ENCODE measurements around the gene UST.

Gene UST

DNA sequence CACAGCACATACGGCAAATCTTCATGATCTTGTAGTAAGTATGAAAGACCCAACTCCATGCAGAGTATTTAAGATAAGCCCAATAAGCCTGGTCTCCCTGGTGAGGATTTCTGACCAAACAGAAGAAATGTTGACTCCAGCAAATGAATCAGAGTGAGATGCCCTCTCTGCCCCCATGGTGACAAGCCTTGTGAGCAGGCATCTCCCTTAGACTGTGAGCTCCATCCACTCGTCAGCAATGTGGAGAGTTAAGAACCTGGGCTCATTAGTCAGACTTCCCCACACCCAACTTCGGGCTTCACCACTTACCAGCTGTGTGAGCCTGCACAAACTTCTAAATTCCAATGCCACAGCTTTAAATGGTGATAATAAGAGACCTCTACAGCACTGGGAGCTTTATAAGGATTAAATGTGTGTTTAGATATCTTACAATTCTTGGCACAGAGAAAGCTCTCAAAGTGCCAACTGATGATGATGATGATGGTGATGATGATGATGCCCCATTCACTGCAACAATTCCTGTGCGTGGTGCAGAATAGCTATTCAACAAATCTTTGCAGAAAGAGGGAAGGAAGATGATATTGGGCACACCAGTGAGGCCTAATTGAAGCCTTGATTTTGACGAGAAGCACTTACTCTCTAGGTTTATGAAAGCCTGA is 317.3 kb downstream of the UST start:
- DNase-seq, result no peak

DNA sequence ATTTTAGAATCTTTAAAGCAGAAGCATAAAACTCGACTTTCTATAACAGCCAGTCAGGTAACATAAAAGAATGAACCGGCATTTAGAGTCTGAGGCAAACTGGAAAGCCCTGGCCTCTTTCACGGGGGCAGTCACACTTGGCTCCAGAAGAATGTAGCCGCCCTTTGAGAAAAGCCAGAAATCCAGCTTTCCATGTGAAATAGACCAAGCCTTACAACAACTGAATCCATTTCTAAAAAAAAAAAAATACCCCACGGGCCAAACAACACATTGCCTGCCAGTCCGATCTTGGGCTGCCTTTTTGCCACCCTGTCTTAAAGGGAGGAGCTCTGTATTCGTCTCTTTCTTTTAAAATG is 317.8 kb downstream of the UST start:
- DNase-seq, result no peak

DNA sequence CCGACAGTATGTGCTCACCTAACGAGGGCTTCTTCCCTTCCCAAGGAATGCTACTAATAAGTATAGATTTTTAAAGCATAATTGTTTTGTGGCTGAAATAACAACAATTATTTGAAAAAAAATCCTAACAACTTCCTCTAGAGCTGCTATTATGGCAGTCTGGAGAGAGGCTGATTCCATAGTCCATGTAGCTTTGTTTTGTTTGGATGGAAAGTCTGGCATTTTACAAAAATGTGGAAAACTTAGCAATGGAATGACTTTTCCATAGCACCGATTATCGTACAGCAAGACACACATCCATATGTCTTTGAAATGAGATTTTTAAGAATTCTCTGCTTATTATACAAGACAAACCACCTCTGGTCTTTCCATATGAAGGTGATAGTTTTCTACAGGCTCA is 318.3 kb downstream of the UST start:
- DNase-seq, result peak; percentile 52

DNA sequence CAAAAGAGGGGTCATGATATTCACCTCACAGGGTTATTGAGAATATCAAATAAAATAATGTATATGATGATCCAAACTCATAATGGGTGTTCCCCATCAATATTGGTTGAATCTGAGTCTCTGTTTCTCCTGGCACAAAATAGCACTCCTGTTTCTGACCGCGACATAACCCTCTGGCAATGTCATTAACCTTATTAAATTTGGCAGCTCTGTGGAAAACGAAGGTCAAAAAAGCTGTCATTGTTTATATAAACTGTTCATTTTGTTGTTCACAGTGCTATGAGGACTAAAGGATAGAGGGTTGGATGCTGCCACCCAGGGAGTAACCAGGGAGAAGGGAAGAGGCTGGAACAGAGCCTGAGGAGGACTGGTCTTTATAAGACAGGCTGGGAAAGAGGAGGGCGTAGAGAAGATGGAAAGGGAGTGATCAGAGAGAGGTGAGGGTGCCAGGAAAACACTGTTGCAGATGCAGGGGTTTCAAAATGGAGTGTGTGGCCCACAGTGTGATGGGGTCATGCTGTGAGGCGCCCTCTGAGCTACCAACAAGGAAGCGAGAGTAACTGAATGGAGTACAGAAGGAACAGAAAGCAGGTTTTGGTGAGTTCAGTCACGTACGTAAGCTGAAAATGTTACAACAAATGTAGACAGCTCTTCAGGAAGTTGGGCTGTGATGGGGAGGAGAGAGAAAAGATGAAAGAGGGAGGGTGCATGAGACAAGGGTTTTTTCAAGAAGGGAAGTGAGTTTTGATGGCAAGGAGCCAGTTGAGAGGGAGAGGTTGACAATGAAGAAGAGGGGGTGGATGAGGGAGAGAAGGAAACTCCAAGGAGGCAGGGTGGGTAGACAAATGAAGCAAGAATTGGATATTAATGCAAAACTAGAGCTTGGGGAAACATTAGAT is 319.1 kb downstream of the UST start:
- DNase-seq, result no peak

DNA sequence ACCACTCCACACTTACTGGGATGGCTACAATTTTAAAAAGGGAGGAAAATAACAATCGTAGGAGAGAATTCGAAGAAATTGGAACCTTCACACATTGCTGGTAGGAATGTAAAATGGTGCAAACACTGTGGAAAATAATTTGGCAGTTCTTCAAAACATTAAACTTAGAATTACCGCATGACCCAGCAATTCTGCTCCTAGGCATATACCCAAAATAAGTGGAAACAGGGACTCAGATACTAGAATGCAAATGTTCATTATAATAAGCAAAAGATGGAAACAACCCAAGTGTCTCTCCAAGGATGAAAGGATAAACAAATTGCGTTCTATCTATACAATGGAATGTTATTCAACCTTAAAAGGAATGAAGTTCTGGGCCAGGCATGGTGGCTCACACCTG is 325.2 kb downstream of the UST start:
- DNase-seq, result no peak

DNA sequence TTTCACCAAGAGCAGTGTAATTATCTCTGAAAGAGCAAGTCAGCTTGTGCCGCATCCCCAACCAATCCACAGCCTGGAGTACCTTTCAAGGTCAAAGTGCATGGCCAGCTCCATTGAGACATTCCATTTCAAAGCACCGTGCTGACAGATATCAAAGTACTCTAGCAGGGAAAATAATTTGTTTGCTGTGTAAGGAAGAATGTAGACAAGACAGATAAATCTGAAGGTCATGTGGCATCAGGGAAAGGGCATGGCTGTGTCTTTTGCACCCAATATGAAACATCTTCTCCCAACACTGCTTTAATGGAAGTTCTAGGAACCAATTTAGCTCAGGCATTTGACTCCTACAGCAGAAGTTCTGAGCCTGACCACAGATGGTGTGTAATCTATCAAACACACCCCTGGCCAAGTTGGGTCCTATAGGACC is 328.0 kb downstream of the UST start:
- DNase-seq, result no peak

DNA sequence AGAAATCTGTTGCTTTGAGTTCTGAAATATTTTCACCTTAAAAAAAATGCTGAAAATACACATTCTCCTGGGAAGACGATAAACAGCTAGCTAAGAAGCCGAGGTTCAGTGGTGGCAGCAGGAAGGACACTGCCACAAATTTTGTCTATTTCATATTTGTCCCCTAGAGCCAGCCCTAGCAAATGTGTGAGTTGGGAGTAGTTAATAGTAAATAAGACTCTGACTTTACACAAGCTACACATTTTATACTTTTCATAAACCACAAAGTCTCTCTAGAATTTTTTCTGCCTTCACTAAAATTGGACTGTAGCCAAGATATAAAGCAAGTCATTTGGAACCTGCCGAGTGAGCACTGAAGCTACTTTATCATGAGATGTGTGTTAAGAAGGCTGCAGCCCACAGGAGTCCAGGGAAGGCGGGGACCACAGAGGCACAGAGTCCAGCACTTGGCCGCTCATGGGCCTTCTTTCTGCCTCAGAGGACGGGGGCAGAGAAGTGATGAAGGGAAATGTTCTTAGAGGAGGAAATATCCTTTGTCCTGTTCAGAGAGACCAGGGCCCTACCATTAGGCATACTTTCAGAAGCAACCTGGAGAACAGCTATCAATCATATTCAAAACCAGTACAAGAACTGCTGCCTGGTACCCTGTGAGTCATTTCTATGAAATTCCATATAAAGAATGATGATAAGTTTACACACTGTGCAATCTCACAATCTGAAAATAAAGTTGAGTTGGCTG is 329.0 kb downstream of the UST start:
- DNase-seq, result peak; percentile 55

DNA sequence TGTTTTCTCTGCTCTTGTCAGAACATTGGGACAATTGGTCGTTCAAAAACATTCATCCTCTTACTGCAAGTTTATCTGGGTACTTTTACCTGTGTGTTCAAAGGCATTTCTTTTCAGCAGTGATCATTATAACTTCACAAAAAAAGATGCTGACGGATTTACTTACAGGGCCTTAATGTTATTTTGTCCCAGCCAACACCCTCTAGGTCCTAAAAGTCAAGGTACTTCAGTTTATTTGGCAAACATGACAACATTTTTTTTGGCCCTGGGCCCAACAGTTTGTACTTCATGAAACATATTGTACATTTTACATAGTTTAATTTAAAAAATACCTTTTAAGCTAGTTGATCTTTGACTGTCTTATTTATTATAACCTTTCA is 329.5 kb downstream of the UST start:
- no peak for DNase-seq

DNA sequence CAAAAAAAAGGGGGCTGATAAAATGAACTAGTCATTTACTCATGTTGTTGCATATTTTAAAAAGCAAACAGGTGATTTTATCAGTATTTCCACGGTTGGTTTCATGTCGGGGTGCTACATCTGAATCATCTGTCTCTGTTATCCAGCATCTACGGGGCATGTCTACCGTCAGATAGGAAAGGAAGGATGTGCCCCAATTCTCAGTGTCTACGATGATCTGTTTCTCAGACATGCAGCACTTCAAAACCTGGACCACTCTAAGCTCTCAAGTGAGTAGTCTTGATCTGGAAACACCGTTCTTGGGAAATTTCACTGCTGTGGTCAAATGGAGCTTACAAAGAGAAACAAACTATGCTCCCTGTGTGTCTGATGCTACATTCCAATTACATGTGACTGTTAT is 330.4 kb downstream of the UST start:
- DNase-seq, result peak; percentile 89

DNA sequence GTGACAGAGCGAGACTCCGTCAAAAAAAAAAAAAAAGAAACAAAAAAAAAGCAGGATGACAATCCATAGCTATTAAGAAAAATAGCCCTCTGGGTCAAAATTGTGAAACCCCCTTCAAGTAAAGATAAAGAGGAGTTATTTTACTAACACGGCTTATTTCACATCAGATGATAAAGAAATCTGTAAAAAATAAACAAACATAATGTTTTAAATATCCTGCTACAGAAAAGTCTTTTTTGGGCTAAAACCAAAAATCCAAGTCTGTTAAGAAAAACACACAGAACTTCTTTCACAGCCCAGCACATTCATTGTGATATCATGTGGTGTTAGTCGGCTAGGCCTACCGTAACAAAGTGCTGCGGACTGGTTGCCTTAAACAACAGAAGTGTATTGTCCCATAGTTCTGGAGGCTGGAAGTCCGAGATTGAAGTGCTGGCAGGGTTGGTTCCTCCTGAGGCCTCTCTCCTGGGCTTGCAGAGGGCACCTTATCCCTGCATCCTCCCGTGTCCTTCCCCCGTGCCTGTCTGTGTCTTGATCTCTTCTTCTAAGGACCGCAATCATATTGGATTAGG is 331.5 kb downstream of the UST start:
- no peak for DNase-seq

DNA sequence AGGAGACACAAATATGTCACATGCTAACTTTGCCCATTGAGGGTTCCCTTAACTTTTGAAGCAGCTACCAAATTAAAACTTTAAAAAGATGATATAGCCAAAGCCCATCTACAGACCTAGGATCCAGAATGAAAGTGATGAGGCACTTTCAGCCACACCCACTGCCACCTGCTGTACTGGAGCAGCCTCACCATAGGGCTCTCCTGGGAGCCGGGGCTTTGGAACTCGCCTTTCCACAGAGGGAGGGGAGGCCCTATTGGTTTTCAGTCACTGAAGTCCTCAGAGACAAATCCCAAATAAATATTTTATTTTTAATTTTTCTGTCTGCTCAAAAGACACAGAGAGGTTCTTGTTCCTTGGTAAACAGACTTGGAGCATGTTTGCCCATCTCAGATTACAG is 332.6 kb downstream of the UST start:
- no peak for DNase-seq

DNA sequence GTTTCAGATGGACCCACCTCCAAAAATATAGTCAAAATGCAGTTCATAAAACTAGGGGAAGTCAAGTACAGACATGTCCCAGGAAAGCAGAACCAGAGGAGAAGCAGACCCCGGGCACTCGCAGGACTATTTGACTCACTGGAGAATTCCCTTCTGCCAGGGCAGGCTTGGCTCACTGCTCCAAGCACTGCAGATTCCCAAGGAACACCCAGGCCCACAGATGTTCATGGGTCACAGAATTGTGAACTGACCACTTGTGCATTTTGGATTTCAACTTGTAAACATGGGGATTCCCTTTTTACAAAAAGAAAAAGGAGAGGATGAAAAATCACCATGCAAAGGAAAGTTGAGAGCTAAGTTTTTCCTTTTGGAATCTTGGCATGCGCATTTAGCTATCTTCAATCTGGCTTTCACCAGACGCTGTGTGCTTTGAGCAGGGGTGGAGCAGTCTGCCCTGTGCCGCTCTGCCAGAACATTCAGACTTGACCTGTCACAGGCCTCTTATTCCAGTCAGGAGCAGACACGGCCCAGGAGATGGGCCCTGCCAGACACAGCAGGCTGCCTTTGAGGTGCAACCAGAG is 333.2 kb downstream of the UST start:
- peak; percentile 42 for DNase-seq

DNA sequence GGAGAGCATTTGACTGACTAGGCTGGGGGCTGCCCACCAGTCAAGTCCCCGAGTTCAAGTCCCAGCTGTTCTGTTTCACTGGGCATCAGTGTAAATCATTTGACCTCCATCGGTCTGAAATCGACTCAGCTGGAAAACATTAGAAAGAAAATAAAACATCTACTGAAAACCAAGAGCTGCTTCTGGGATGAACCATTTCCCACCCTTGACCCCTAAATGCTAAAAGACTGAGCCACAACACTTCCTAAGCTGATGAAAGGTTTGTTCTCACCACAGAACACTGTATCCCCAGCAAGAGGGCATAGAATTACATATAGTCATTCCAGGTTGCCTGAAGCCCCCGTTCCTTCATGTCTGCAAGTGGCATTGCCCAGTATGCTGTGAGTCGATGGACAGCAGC is 333.7 kb downstream of the UST start:
- DNase-seq, result peak; percentile 75

DNA sequence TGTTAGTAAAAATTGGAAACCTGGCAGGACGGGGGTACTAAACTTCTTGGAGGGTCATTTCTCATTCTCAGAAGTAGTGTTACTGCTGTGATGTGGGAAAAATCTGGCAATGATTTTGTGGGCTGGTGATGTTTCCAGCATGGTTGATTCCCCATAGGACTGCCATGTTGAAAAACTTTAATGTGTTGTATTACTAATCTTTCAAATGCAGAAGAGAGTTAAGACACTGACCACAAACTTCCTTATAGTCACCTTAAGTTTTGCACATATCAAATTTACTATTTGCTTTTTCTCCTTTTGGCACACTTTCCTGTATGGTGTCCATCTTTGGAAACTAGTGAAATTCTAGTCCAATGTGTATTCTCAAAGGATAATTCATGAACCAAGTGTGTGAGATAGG is 334.5 kb downstream of the UST start:
- DNase-seq, result no peak

DNA sequence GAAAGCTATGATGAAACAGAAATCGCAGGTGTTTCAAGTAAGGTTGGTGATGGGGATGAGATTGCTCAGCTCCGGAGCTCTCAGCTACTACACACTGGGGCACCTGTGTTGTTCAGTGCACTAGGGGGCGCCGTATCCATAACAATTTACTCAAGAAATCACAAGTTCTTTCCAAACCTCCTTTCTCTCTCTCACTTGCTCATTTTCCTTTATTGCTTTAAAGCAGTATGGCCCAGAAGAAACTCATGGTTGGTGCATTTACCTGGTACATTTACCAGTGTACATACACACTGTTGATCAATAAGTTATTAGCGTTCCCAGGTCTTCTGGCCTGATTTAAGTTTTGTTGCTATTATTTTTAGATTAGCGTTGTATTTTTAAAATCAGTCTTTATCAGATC is 335.5 kb downstream of the UST start:
- peak; percentile 74 for DNase-seq

DNA sequence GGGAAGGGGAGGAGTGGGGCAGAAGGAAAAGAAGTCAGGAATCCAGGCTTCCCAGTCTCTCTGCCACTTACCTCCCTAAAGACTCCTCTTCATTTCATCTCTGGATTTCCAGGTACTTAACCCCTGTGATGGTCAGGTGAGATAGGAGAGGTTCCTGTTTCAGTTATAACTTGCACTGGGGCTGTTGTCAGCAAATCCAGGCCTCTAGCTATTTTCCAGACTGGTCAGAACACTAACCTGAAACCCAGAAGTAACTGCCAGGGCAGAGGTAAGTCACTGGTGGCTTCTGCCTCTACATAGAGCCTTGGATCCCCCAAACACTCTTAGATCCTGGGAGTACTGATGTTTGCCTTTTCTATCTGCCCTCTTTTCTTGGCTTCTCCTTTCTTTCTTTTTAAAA is 337.2 kb downstream of the UST start:
- DNase-seq, result no peak

DNA sequence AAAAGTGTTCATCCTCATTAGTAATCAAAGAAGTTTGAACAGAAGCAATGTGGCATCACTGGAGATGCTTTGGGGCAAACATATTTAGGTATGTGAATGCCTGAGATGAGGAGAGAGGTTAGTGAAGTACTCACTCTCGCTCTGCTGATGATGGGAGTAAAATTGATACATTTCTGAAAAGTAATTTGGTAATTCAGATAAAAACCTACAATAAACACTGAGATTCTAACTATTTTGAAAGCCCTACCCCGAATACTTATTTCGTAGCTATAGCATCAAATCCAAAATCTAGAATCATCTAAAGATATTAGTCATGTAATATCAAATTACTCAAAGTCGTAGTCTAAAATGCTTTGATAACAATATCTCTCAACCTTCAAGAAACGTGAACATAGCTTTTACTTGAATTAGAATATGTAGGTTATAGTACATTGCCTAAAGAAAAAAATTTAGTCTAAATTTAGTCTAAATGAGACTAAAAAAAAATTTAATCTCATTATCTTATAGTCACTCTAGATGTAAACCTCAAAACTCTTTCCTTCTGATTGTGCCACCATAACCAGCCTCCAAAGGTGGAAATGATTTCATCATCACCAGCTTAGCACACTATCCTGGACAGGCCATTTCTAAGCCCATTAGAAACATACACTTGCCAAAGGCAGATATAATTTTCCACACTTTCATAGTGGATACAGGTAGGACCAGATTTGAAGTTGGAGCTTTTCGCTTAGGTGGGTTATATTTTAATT is 338.2 kb downstream of the UST start:
- DNase-seq, result no peak

DNA sequence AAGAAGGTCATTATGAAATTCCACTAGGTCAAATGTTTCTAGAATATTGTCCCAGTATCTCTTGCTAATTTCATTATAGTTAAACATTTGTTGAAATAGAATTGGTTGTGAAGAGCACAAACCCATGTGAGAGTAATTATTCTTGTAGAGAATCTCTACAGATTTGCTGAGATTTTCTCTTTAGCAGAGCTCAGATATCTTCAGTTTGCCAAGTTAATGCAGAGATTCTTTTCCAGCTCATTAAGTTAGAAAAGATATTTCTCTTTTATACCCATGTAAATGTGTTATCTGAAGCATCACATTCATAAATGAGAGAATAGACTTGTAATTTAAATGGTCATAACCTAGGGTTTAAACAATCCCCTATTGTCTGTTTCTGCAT is 338.7 kb downstream of the UST start:
- no peak for DNase-seq

DNA sequence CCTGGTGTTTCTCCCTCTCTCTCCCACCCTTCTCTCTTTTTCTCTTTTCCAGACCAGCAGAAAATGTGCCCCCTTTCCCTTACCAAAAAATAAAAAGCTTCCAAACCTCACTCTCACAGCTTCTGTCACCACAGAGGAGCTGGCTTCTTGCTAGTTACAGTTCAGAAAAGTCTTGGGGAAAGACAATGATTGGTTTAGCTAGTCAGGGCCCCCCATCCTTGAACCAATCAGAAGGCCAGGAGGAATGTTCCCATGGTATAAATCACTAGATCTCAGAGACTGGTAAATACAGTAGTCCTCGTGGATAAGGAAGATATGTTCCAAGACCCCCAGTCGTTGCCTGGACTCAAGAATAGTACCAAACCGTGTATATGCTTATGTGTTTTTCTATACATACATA is 339.5 kb downstream of the UST start:
- no peak for DNase-seq

DNA sequence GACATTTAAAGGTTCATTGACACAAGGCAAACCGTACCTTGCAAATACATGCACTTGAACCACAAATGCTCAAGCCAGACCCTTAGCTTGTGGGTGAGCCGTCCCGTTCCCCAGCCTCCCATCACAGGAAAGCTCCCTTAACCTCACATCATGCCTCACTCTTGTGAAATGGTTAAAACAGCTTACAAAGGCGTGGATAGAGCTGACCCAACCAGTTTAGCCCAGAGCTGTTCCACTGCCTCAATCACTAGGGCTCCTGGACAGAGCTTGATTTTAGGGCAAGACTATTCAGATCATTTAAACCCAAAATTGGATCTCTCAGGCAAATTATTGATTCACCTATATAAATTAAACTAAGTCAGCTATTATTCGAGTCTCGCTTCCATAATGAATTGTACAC is 341.1 kb downstream of the UST start:
- DNase-seq, result no peak

DNA sequence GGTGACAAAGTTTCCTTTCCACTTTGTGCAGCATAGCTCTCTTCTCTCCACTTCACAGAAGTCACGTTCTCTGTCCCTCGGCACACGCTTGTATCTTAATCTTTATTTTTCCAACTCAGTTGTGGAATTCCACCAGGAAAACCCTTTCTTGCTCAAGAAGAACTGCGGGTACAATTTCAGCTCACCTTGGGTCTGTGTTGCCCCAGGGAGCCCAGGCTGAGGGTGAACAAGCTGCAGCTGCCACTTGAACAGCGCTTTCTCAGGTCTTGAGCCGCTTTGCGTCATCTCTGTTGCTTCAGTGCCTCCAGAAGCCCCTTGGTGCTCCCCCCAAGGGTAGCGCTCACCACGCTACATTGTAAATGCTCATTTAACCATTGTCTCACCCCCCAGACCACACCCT is 341.5 kb downstream of the UST start:
- DNase-seq, result no peak

DNA sequence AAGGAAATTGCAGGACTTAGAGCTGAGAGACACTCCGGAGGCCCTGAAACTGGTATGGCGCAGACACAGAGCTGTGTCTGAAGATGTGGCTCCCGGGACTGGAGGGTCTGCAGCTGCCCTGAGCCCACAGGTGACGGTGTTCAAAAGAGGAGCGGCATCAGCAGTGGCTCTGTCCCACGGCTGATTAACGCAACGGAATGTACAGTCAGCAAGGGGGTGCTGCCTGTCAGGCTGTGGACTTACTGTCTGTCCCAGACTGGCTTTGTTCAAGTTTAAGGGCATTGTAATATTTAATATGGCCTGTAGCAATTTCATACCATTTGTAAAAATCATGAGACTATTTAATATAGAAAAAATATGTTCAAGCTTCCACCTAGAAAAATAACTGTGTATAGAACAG is 342.7 kb downstream of the UST start:
- no peak for DNase-seq

Measured in fibroblast of skin of scalp (primary cell).